Measurements from ENCODE around the gene NRSN2. TPM values are rescaled to one million over a fixed set of nuclear protein-coding genes. Genes with fewer than 3 reads are reported as not detected.
"Not testable (repeated sequence)": the region's sequence is repeated elsewhere in the genome, so short reads cannot be mapped to it uniquely, and the experiment has no call there.

The NRSN2 gene
- total RNA-seq, 2 experiments from 2014 or later = 0.87 to 1.2 TPM

DNA sequence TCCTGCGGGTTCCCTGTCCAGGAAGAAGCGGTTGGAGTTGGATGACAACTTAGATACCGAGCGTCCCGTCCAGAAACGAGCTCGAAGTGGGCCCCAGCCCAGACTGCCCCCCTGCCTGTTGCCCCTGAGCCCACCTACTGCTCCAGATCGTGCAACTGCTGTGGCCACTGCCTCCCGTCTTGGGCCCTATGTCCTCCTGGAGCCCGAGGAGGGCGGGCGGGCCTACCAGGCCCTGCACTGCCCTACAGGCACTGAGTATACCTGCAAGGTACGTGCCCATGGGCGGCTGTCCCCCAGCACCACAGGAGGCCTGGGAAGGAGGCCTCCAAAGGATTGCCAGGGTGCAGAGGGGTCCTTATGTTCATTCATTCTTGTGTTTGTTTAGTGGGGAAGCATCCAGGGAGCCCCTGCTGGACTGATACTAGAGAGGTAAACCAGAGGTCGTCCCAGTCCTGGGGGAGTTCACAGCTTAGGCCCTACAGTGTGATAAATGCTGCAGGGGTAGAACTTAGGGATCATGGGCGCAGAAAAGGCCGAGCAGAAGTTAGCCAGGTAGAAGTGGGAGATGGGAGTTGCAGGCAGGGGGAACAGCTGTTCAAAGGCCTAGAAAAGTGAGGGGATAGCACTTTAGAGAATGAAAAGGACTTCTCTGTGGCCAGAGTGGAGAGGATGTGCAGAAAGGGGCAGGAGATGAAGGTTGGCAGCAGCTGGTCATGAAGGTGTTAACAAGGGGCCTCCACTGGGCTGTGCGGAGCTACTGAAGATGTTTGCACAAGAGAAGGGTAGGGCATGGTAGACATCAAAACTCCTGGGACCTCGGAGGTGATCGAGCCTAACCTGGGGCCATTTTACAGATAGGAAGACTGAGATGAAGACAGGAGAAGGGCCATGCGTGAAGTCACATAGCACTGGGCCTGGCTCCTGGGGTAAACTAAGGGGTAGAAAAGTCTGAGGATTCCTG lies 41.4 kb downstream of the NRSN2 start:
- H3K36me3 Mint-ChIP-seq (ENCODE audit: low read depth) = peaks cover 50% of the 10 kb centered on the region
- no peaks in the 10 kb centered on the region for H3K27me3 Mint-ChIP-seq
- H3K9me3 Mint-ChIP-seq = no peaks in the 10 kb centered on the region
- peaks cover 11% of the 10 kb centered on the region for H3K4me1 Mint-ChIP-seq
- H3K4me3 Mint-ChIP-seq = no peak overlapping the region
- ChIA-PET POLR2A (no interaction called here), CTCF (no interaction called here)
- peak overlapping the region; percentile 15 for H3K27ac Mint-ChIP-seq
- DNase-seq = no peak

DNA sequence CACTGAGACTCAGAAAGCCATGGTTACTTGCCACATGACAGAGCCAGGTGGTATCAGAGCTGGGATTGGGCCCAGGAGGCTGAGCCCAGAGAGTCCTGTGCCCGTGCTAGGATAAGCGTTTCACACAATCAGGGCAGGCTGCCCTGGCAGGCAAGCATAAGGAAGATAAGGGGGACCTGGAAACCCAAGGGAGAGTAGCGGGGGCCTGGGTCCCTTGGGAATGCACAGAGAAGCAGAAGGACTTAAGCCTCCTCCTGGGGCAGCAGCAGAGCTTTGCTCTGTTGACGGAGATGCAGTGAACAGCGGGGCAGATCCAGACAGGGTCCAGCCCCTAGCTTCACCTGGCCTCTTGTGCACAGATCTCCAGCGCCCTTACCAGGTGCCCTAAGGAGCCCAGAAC lies 42.3 kb downstream of the NRSN2 start:
- no peaks in the 10 kb centered on the region for H3K9me3 Mint-ChIP-seq
- H3K27ac Mint-ChIP-seq = no peak overlapping the region
- no peak for DNase-seq
- peaks cover 51% of the 10 kb centered on the region for H3K36me3 Mint-ChIP-seq (ENCODE audit: low read depth)
- H3K4me3 Mint-ChIP-seq = no peak overlapping the region
- ChIA-PET CTCF (interaction anchor here (0.6 to 1.0 kb wide), 2 partner anchors 64 to 97 kb away, joined by 3 read pairs; partner anchors contain the start of gene SOX12), POLR2A (no interaction called here)
- H3K4me1 Mint-ChIP-seq = peaks cover 6% of the 10 kb centered on the region
- no peaks in the 10 kb centered on the region for H3K27me3 Mint-ChIP-seq

DNA sequence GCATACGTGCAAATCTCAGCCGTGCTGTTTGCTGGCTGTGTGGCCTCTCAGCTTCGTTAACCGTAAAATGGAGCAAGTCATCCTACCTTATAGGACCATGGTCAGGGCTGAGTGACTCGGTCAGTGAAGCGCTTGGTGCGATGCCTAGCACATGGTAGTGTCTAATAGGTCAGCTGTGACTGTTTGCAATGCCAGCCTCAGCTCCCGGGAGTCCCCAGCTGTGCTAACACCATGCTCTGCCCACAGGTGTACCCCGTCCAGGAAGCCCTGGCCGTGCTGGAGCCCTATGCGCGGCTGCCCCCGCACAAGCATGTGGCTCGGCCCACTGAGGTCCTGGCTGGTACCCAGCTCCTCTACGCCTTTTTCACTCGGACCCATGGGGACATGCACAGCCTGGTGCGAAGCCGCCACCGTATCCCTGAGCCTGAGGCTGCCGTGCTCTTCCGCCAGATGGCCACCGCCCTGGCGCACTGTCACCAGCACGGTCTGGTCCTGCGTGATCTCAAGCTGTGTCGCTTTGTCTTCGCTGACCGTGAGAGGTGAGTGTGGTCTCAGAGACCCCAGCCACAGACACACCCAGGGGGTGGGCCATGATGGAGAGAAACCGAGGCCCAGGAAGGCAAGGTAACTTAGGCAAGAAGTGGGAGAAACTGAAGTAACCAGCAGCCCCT lies 44.3 kb downstream of the NRSN2 start:
- CTCF ChIA-PET = interaction anchor here (1.0 to 1.6 kb wide), 2 partner anchors 10 to 18 kb away, joined by 3 read pairs; partner anchors contain the start of gene TRIB3
- no peak for DNase-seq
- POLR2A ChIA-PET = interaction anchor here (0.6 kb wide), 1 partner anchor 10 kb away, joined by 3 read pairs; no protein-coding TSS in a partner anchor
- Mint-ChIP-seq H3K4me3 (no peak overlapping the region), H3K36me3 (ENCODE audit: low read depth) (peaks cover 54% of the 10 kb centered on the region), H3K9me3 (no peaks in the 10 kb centered on the region), H3K27ac (no peak overlapping the region), H3K27me3 (no peaks in the 10 kb centered on the region), H3K4me1 (no peaks in the 10 kb centered on the region)

DNA sequence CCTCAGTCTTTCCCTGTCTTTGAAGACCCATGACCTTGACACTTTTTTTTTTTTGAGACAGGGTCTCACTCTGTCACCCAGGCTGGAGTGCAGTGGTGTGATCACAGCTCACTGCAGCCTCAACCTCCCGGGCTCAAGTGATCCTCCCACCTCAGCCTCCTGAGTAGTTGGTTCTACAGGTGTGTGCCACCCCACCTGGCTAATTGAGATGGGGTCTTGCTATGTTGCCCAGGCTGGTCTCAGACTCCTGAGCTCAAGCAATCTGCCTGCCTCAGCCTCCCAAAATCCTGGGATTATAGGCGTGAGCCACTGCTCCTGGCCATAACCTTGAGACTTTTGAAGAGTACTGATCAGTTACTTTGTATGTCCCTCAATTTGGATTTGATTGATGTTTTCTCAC lies 46.4 kb downstream of the NRSN2 start:
- H3K36me3 Mint-ChIP-seq (ENCODE audit: low read depth) = peaks cover 50% of the 10 kb centered on the region
- H3K9me3 Mint-ChIP-seq, POLR2A ChIA-PET, DNase-seq, H3K27me3 Mint-ChIP-seq, H3K4me1 Mint-ChIP-seq, H3K4me3 Mint-ChIP-seq, H3K27ac Mint-ChIP-seq: not testable (repeated sequence)
- CTCF ChIA-PET = interaction anchor here (1.5 to 2.2 kb wide), 2 partner anchors 10 to 20 kb away, joined by 3 to 9 read pairs; no protein-coding TSS in a partner anchor

DNA sequence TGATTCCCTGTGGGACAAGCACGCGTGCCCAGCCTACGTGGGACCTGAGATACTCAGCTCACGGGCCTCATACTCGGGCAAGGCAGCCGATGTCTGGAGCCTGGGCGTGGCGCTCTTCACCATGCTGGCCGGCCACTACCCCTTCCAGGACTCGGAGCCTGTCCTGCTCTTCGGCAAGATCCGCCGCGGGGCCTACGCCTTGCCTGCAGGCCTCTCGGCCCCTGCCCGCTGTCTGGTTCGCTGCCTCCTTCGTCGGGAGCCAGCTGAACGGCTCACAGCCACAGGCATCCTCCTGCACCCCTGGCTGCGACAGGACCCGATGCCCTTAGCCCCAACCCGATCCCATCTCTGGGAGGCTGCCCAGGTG lies 49.3 kb downstream of the NRSN2 start:
- POLR2A ChIA-PET = no interaction called here
- H3K36me3 Mint-ChIP-seq (ENCODE audit: low read depth) = peaks cover 34% of the 10 kb centered on the region
- H3K27me3 Mint-ChIP-seq = no peaks in the 10 kb centered on the region
- H3K27ac Mint-ChIP-seq = no peak overlapping the region
- CTCF ChIA-PET = interaction anchor here (0.8 to 1.1 kb wide), 3 partner anchors 10 to 43 kb away, joined by 3 read pairs; no protein-coding TSS in a partner anchor
- peaks cover 3% of the 10 kb centered on the region for H3K4me1 Mint-ChIP-seq
- no peak for DNase-seq
- H3K9me3 Mint-ChIP-seq = no peaks in the 10 kb centered on the region
- H3K4me3 Mint-ChIP-seq = no peak overlapping the region

DNA sequence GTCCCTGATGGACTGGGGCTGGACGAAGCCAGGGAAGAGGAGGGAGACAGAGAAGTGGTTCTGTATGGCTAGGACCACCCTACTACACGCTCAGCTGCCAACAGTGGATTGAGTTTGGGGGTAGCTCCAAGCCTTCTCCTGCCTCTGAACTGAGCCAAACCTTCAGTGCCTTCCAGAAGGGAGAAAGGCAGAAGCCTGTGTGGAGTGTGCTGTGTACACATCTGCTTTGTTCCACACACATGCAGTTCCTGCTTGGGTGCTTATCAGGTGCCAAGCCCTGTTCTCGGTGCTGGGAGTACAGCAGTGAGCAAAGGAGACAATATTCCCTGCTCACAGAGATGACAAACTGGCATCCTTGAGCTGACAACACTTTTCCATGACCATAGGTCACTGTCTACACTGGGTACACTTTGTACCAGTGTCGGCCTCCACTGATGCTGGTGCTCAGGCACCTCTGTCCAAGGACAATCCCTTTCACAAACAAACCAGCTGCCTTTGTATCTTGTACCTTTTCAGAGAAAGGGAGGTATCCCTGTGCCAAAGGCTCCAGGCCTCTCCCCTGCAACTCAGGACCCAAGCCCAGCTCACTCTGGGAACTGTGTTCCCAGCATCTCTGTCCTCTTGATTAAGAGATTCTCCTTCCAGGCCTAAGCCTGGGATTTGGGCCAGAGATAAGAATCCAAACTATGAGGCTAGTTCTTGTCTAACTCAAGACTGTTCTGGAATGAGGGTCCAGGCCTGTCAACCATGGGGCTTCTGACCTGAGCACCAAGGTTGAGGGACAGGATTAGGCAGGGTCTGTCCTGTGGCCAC lies 49.9 kb downstream of the NRSN2 start:
- no peak overlapping the region for H3K27ac Mint-ChIP-seq
- CTCF ChIA-PET = interaction anchor here (0.9 to 1.1 kb wide), 2 partner anchors 9 to 43 kb away, joined by 3 read pairs; no protein-coding TSS in a partner anchor

DNA sequence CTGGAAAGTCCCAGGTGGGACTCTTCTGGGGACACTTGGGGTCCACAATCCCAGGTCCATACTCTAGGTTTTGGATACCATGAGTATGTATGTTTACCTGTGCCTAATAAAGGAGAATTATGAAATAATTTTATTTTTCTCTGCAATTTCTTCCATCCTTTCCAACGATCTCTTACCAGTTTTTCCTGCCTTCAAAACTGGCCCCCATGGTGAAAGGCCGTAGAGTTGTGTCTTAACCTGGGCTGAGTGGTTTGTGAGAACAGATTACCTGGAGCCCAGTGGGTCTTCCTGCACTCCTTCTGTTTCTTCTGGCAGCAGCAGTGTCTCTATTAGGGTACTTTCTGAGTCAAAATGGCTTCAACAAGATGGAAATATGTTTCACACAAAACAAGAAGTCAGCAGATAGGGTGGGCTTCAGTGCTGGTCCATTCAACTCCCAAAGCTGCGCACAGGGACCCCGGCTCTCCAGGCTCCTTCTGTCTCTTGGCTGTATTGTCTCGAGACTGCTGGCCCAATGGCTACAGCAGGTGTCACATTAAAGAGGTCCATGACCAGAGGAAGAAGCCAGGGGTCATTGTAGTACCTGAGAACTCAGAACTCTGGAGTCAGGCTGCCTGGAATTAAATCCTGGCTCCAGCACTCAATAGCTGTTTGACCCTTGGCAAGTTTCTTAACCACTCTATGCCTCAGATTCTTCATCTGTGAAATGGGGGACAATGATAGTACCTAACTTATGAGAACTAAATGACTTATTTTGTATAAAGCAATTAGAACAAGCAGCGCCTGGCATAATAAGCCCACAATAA lies 50.7 kb downstream of the NRSN2 start:
- Mint-ChIP-seq H3K4me3 (no peak overlapping the region), H3K9me3 (no peaks in the 10 kb centered on the region), H3K36me3 (ENCODE audit: low read depth) (peaks cover 28% of the 10 kb centered on the region), H3K4me1 (peaks cover 12% of the 10 kb centered on the region), H3K27me3 (no peaks in the 10 kb centered on the region), H3K27ac (no peak overlapping the region)
- CTCF ChIA-PET = interaction anchor here (0.9 to 1.1 kb wide), 2 partner anchors 41 to 42 kb away, joined by 3 read pairs; no protein-coding TSS in a partner anchor
- no peak for DNase-seq
- POLR2A ChIA-PET = no interaction called here

More for the DNA sequence above, 49.9 kb downstream of the NRSN2 start:
- H3K9me3 Mint-ChIP-seq = no peaks in the 10 kb centered on the region
- H3K27me3 Mint-ChIP-seq = no peaks in the 10 kb centered on the region
- H3K4me1 Mint-ChIP-seq = peaks cover 5% of the 10 kb centered on the region
- no peak overlapping the region for H3K4me3 Mint-ChIP-seq
- DNase-seq = no peak
- peaks cover 31% of the 10 kb centered on the region for H3K36me3 Mint-ChIP-seq (ENCODE audit: low read depth)
- POLR2A ChIA-PET = no interaction called here

DNA sequence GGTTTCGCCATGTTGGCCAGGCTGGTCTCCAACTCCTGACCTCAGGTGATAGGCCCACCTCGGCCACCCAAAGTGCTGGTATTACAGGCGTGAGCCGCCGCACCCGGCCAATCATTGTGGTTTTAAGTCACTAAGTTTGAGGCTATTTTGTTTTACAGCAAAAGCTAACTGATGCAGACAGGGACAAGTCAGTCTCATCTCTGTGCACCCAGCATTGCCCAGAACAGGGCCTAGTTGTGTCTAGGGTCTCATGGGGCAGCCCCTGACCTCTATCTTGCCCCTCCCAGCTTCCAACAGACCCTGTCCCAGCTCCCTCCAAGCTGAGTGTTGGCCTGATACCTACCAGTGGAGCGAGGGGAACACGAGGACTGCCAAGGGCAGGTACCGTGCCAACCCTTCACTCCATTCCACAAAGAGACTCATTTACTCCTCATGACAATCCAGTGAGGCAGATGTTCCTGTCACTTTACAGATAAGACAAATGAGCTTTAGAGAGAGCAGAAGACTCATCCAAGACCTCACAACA lies 52.3 kb downstream of the NRSN2 start:
- DNase-seq = no peak
- ChIA-PET CTCF (interaction anchor here (0.6 to 2.0 kb wide), 2 partner anchors 8 to 10 kb away, joined by 3 to 6 read pairs; no protein-coding TSS in a partner anchor), POLR2A (no interaction called here)
- Mint-ChIP-seq H3K9me3 (peaks cover 5% of the 10 kb centered on the region), H3K4me3 (no peak overlapping the region), H3K27ac (no peak overlapping the region), H3K27me3 (no peaks in the 10 kb centered on the region), H3K4me1 (peaks cover 23% of the 10 kb centered on the region), H3K36me3 (ENCODE audit: low read depth) (peaks cover 22% of the 10 kb centered on the region)

DNA sequence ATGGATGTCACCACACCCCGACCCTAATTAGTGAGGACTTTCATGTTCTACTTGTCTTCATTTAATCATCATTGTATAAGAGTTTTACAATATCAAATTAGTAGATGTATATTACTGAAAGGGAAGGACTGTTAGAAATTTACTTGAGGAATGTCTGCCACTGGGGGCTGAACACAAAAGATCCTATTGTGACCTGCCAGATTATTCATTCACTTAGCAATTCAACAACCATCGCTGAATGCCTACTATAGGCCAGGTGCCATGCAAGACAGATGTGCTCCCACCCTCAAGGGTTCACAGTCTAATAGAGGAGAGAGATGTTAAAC lies 53.2 kb downstream of the NRSN2 start:
- DNase-seq = no peak
- H3K36me3 Mint-ChIP-seq (ENCODE audit: low read depth) = peaks cover 18% of the 10 kb centered on the region
- no peaks in the 10 kb centered on the region for H3K27me3 Mint-ChIP-seq
- H3K4me3 Mint-ChIP-seq = no peak overlapping the region
- ChIA-PET POLR2A (no interaction called here), CTCF (interaction anchor here (2.0 kb wide), 1 partner anchor 10 kb away, joined by 6 read pairs; no protein-coding TSS in a partner anchor)
- H3K27ac Mint-ChIP-seq = no peak overlapping the region
- H3K4me1 Mint-ChIP-seq = peaks cover 23% of the 10 kb centered on the region
- H3K9me3 Mint-ChIP-seq = peaks cover 5% of the 10 kb centered on the region

DNA sequence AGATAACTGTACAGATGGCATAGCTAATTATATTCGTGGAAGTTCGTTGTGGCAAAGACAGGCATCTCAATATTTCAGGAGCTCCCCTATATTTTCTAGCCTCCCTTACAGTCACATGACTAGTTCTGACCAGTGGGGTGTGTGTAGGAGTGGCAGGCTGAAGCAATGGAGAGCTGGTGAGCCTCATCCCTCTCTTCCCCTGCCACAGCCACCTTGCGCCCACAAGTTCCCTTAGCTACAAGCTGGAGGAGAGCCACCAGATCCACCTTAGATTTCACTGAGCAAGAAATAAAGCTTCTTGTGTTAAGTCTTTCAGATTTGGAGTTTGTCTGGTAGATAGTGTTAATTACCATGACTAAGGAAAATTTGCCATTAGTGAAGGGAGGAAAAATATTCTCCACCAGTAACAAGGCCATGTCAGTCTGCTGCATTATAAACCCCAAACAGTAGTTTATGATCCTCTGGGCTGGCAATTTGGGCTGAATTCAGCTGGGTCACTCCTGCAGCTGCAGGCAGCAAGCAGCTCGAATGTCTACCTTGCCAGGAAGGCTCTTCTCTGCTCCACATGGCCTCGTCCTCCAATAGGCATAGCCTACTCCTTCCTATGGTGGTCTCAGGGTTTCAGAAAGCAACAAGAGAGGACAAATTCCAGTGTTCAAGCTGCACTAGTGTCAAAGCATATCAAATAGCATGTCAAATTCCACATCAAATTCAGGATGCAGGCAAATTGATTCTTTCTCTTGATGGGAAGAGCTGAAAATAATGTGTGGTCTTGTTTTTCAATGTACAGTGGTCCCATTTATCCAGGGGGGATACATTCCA lies 53.8 kb downstream of the NRSN2 start:
- no peaks in the 10 kb centered on the region for H3K27me3 Mint-ChIP-seq
- POLR2A ChIA-PET = no interaction called here
- peaks cover 15% of the 10 kb centered on the region for H3K36me3 Mint-ChIP-seq (ENCODE audit: low read depth)
- H3K4me3 Mint-ChIP-seq = no peak overlapping the region
- H3K9me3 Mint-ChIP-seq = peaks cover 5% of the 10 kb centered on the region
- no peak overlapping the region for H3K27ac Mint-ChIP-seq
- no peak for DNase-seq
- H3K4me1 Mint-ChIP-seq = peaks cover 23% of the 10 kb centered on the region
- CTCF ChIA-PET = interaction anchor here (2.0 kb wide), 1 partner anchor 9 kb away, joined by 6 read pairs; no protein-coding TSS in a partner anchor
